ENCODE measurements around the gene XIRP2. TPM values are rescaled to one million over a fixed set of nuclear protein-coding genes. Genes with fewer than 3 reads are reported as not detected.
"Not testable (repeated sequence)": the region's sequence is repeated elsewhere in the genome, so short reads cannot be mapped to it uniquely, and the experiment has no call there.

The XIRP2 gene
- polyA plus RNA-seq, 1 experiment: 0.43 TPM

DNA sequence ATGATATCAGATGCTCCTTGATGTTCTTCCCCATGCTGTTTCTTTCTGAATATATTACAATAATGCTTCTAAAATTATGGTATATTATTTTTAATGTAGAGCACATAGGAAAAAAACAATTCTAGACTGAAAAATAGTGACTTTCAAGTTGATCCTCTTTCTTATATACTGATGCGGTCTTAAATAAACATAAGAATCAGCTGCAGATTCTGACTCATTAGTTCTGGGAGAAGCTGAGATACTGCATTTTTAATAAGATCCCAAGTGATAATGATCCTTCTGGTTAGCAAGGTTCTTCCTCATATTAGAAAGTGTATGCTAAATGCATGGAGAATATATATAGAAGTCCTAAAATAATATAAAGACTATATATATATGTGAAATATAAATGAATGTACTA is 124.9 kb downstream of the XIRP2 start:
- TF ChIP-seq, protein P1, sequence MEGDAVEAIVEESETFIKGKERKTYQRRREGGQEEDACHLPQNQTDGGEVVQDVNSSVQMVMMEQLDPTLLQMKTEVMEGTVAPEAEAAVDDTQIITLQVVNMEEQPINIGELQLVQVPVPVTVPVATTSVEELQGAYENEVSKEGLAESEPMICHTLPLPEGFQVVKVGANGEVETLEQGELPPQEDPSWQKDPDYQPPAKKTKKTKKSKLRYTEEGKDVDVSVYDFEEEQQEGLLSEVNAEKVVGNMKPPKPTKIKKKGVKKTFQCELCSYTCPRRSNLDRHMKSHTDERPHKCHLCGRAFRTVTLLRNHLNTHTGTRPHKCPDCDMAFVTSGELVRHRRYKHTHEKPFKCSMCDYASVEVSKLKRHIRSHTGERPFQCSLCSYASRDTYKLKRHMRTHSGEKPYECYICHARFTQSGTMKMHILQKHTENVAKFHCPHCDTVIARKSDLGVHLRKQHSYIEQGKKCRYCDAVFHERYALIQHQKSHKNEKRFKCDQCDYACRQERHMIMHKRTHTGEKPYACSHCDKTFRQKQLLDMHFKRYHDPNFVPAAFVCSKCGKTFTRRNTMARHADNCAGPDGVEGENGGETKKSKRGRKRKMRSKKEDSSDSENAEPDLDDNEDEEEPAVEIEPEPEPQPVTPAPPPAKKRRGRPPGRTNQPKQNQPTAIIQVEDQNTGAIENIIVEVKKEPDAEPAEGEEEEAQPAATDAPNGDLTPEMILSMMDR (IDR thresholded peaks at IDR 0.05; ENCODE audit: low read depth, low read length): no peak
- POLR2A ChIA-PET: no interaction called here
- no peak for DNase-seq (ENCODE audit: low read depth, low spot score)
- CTCF ChIA-PET: no interaction called here
- Histone ChIP-seq H3K9me3 (ENCODE audit: control insufficient read depth, insufficient read depth, low read length) (no peaks in the 10 kb centered on the region), H3K27me3 (ENCODE audit: control insufficient read depth, insufficient read depth, low read length) (no peaks in the 10 kb centered on the region), H3K4me3 (ENCODE audit: low read depth, low read length) (no peak overlapping the region), H3K27ac (ENCODE audit: low read depth, low read length) (no peak overlapping the region)

DNA sequence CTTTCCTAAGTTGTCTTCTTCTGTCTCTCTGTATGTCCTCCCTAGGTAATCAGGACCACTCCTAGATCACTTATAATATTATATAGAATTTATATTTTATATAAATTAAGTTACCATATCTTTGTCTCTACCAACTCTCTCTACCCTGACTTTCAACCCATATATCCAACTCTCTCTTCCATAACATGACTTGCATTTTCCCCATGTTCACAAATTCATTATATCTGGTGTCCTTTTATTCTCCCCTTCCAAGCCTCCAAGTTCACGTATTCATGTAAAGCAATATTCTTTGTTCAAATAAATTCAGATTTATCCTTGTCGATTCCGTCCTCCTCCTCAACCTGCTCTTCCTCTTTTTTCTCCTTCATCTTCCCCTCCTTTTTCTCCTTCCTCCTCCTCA is 127.5 kb downstream of the XIRP2 start:
- CTCF ChIA-PET: no interaction called here
- TF ChIP-seq, protein P1 (IDR thresholded peaks at IDR 0.05; ENCODE audit: low read depth, low read length): no peak
- no peak for DNase-seq (ENCODE audit: low read depth, low spot score)
- POLR2A ChIA-PET: no interaction called here
- Histone ChIP-seq H3K27ac (ENCODE audit: low read depth, low read length) (no peak overlapping the region), H3K4me3 (ENCODE audit: low read depth, low read length) (no peak overlapping the region), H3K9me3 (ENCODE audit: control insufficient read depth, insufficient read depth, low read length) (no peaks in the 10 kb centered on the region), H3K27me3 (ENCODE audit: control insufficient read depth, insufficient read depth, low read length) (no peaks in the 10 kb centered on the region)

DNA sequence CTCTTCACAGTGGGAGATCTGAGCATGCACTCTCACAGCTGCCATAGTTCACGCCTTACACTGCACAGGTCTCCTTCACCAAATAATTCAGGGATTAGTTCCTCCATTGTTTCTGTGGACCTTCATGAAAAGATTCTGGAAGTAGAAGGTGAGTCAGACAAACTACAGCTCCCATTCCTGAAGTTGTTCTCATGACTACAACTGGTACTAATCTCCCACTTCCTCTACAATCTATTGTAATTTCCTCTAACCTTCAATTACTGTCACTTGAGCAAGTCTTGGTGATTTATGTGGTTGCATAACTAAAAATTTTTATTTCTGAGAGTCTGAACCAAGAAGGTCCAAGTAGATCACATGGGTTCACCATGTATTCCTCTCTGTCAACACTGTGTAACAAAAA is 128.7 kb downstream of the XIRP2 start:
- ChIA-PET CTCF (no interaction called here), POLR2A (no interaction called here)
- H3K4me3 ChIP-seq (ENCODE audit: low read depth, low read length): no peak overlapping the region
- H3K27me3 ChIP-seq (ENCODE audit: control insufficient read depth, insufficient read depth, low read length): no peaks in the 10 kb centered on the region
- no peak overlapping the region for H3K27ac ChIP-seq (ENCODE audit: low read depth, low read length)
- no peak for DNase-seq (ENCODE audit: low read depth, low spot score)
- H3K9me3 ChIP-seq (ENCODE audit: control insufficient read depth, insufficient read depth, low read length): no peaks in the 10 kb centered on the region
- TF ChIP-seq, protein P1 (IDR thresholded peaks at IDR 0.05; ENCODE audit: low read depth, low read length): no peak

DNA sequence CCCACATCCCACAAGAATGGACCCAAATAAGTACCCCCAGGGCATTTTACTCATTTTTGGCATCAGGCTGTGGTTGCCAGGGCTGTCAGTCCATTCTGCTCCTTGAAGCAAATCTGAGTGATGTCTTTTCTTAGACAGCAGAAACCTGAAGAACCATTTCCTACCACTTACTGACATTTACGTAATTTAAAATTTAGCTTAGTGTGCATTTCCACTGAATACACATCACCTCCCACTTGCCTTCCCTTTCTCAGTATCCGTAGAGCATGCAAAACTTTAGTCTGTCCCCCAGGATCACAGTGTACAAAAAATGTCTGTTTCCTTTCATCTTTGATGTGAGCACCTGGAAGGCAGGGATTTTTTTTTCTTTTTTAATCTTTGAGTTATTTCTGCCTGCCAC is 130.3 kb downstream of the XIRP2 start:
- no peaks in the 10 kb centered on the region for H3K27me3 ChIP-seq (ENCODE audit: control insufficient read depth, insufficient read depth, low read length)
- H3K27ac ChIP-seq (ENCODE audit: low read depth, low read length): no peak overlapping the region
- POLR2A ChIA-PET: no interaction called here
- no peak for DNase-seq (ENCODE audit: low read depth, low spot score)
- TF ChIP-seq, protein P1 (IDR thresholded peaks at IDR 0.05; ENCODE audit: low read depth, low read length): no peak
- CTCF ChIA-PET: no interaction called here
- no peak overlapping the region for H3K4me3 ChIP-seq (ENCODE audit: low read depth, low read length)
- H3K9me3 ChIP-seq (ENCODE audit: control insufficient read depth, insufficient read depth, low read length): no peaks in the 10 kb centered on the region

DNA sequence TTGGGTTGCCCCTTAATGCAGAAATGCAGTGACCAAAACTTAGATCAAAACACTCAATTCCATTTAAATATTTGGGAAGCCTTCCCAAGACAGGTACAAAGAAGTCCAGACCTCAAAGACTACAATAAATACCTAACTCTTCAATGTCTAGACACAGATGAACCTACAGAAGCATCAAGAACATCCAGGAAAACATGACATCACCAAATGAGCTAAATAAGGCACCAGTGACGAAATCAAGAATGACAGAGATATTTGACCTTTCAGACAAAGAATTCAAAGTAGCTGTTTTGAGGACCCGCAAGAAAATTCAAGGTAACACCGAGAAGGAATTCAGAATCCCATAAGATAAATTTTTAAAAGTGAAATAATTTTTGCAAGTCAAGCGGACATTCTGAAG is 140.2 kb downstream of the XIRP2 start:
- TF ChIP-seq, protein P1 (IDR thresholded peaks at IDR 0.05; ENCODE audit: low read depth, low read length): no peak
- no peak for DNase-seq (ENCODE audit: low read depth, low spot score)
- POLR2A ChIA-PET: no interaction called here
- Histone ChIP-seq H3K27ac (ENCODE audit: low read depth, low read length) (no peak overlapping the region), H3K9me3 (ENCODE audit: control insufficient read depth, insufficient read depth, low read length) (no peaks in the 10 kb centered on the region), H3K27me3 (ENCODE audit: control insufficient read depth, insufficient read depth, low read length) (no peaks in the 10 kb centered on the region), H3K4me3 (ENCODE audit: low read depth, low read length) (no peak overlapping the region)
- CTCF ChIA-PET: interaction anchor here (0.5 kb wide), 1 partner anchor 40 kb away, joined by 3 read pairs; no protein-coding TSS in a partner anchor

DNA sequence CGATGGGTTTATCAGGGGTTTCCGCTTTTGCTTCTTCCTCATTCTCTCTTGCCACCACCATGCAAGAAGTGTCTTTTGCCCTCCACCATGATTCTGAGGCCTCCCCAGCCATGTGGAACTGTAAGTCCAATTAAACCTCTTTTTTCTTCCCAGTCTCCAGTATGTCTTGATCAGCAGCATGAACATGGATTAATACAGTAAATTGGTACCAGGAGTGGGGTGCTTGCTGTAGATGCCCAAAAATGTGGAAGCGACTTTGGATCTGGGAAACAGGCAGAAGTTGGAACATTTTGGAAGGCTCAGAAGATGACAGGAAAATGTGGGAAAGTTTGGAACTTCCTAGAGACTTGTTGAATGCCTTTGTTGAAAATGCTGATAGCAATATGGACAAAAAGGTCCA is 146.7 kb downstream of the XIRP2 start:
- H3K27me3 ChIP-seq (ENCODE audit: control insufficient read depth, insufficient read depth, low read length); H3K4me3 ChIP-seq (ENCODE audit: low read depth, low read length); H3K27ac ChIP-seq (ENCODE audit: low read depth, low read length); DNase-seq (ENCODE audit: low read depth, low spot score); CTCF ChIA-PET; POLR2A ChIA-PET: not testable (repeated sequence)
- peaks cover 14% of the 10 kb centered on the region; the same call in 1 of the 2 replicates for H3K9me3 ChIP-seq (ENCODE audit: control insufficient read depth, insufficient read depth, low read length)
